GM23338 (cell line): ENCODE data around the gene WDR49. TPM values are rescaled to one million over a fixed set of nuclear protein-coding genes. Genes with fewer than 3 reads are reported as not detected.

Source experiments
- ATAC-seq: fragments of 200-7000 bp; cut with Tn5 transposase; 3 replicates; pipeline ENCODE4 v1.9.1; 2020
- DNase-seq: peaks from one replicate; pipeline ENCODE4 v3.0.0-alpha.2; 2015; ENCODE audit warnings: low spot score
- H2AFZ ChIP-seq: fragments of 200-600 bp; sonication (generic); 2 replicates; pipeline ENCODE4 v1.8.0; 2016; ENCODE audit warnings: antibody characterized with exemption, mild to moderate bottlenecking, moderate library complexity
- H3F3A ChIP-seq: fragments of 200-600 bp; sonication (generic); replicated peaks from 2 replicates; pipeline ENCODE4 v1.8.0; 2017; ENCODE audit warnings: antibody characterized with exemption, mixed run types, low read depth
- H3K27ac ChIP-seq: fragments of 200-600 bp; sonication (generic); 2 replicates; pipeline ENCODE4 v1.6.1; 2016; ENCODE audit warnings: low read depth
- H3K27me3 ChIP-seq: fragments of 200-600 bp; sonication (generic); 2 replicates; pipeline ENCODE4 v1.8.0; 2016; ENCODE audit warnings: mild to moderate bottlenecking, mixed run types, moderate library complexity; ENCODE audit not compliant: insufficient read depth
- H3K36me3 ChIP-seq: fragments of 200-600 bp; sonication (generic); 2 replicates; pipeline ENCODE4 v1.8.0; 2016; ENCODE audit warnings: mild to moderate bottlenecking; ENCODE audit not compliant: insufficient read depth
- H3K4me1 ChIP-seq: fragments of 200-600 bp; sonication (generic); 2 replicates; pipeline ENCODE4 v1.8.0; 2016; ENCODE audit warnings: mild to moderate bottlenecking, moderate library complexity; ENCODE audit not compliant: insufficient read depth
- H3K4me2 ChIP-seq: fragments of 200-600 bp; sonication (generic); 2 replicates; pipeline ENCODE4 v1.7.1; 2017; ENCODE audit warnings: mixed run types
- H3K4me3 ChIP-seq: fragments of 200-600 bp; sonication (generic); 2 replicates; pipeline ENCODE4 v1.6.1; 2016; ENCODE audit warnings: mixed run types
- H3K79me2 ChIP-seq: fragments of 200-600 bp; sonication (generic); replicated peaks from 2 replicates; pipeline ENCODE4 v1.8.0; 2017; ENCODE audit warnings: mild to moderate bottlenecking; ENCODE audit not compliant: insufficient read depth
- H3K9me2 ChIP-seq: fragments of 200-600 bp; sonication (generic); 2 replicates; pipeline ENCODE4 v1.8.0; 2017; ENCODE audit not compliant: insufficient read depth
- H4K20me1 ChIP-seq: fragments of 200-600 bp; sonication (generic); replicated peaks from 2 replicates; pipeline ENCODE4 v1.8.0; 2017; ENCODE audit warnings: mild to moderate bottlenecking; ENCODE audit not compliant: insufficient read depth
- H3K27ac Mint-ChIP-seq: 2 replicates; pipeline ENCODE4 v1.8.0; 2020; ENCODE audit warnings: inconsistent platforms, mild to moderate bottlenecking, moderate library complexity, mixed read lengths
- H3K27me3 Mint-ChIP-seq: 3 replicates; pipeline ENCODE4 v1.8.0; 2022; ENCODE audit warnings: low read depth, mild to moderate bottlenecking, moderate library complexity, mixed read lengths, inconsistent platforms; ENCODE audit not compliant: insufficient read depth, poor library complexity
- H3K36me3 Mint-ChIP-seq: 3 replicates; pipeline ENCODE4 v1.8.0; 2021; ENCODE audit warnings: low read depth, mild to moderate bottlenecking, inconsistent platforms, moderate library complexity, mixed read lengths
- H3K4me1 Mint-ChIP-seq: 3 replicates; pipeline ENCODE4 v1.8.0; 2020; ENCODE audit warnings: mild to moderate bottlenecking, inconsistent platforms, mixed read lengths
- H3K4me3 Mint-ChIP-seq: 3 replicates; pipeline ENCODE4 v1.8.0; 2021; ENCODE audit warnings: moderate library complexity, mild to moderate bottlenecking, inconsistent platforms, mixed read lengths
- H3K9me3 Mint-ChIP-seq: 3 replicates; pipeline ENCODE4 v1.8.0; 2020; ENCODE audit warnings: moderate library complexity, mild to moderate bottlenecking, inconsistent platforms, mixed read lengths
- CREB1 ChIP-seq: fragments of 250-450 bp; sonication (Bioruptor Pico); IDR thresholded peaks from 2 replicates; pipeline ENCODE4 v1.5.0; 2020; ENCODE audit warnings: low read depth, mild to moderate bottlenecking, moderate library complexity
- ETS1 ChIP-seq: IDR thresholded peaks from 2 replicates; pipeline ENCODE4 v1.6.1; 2016; ENCODE audit warnings: antibody characterized with exemption
- EZH2 ChIP-seq: fragments of 200-600 bp; sonication (generic); IDR thresholded peaks from one replicate; pipeline ENCODE4 v1.8.0; 2017; ENCODE audit warnings: antibody characterized with exemption, mild to moderate bottlenecking, low read depth; ENCODE audit not compliant: unreplicated experiment
- EZH2phosphoT487 ChIP-seq: fragments of 200-600 bp; sonication (generic); IDR thresholded peaks from one replicate; pipeline ENCODE4 v1.8.1; 2018; ENCODE audit warnings: antibody characterized with exemption; ENCODE audit not compliant: unreplicated experiment
- NANOG ChIP-seq: IDR thresholded peaks from 2 replicates; pipeline ENCODE4 v1.6.1; 2016; ENCODE audit warnings: antibody characterized with exemption, borderline replicate concordance
- POLR2AphosphoS5 ChIP-seq: IDR thresholded peaks from 2 replicates; pipeline ENCODE4 v1.6.1; 2016; ENCODE audit warnings: antibody characterized with exemption, low read depth
- STAT1 ChIP-seq: IDR thresholded peaks from one replicate; pipeline ENCODE4 v1.6.1; 2016; ENCODE audit warnings: antibody characterized with exemption; ENCODE audit not compliant: unreplicated experiment
- ZNF331 ChIP-seq: fragments of 250-450 bp; sonication (Bioruptor Pico); IDR thresholded peaks from 2 replicates; pipeline ENCODE4 v1.5.0; 2020; ENCODE audit warnings: low read depth, mild to moderate bottlenecking, moderate library complexity
- polyA plus RNA-seq: library from polyadenylated mRNA; unstranded; fragments of >200 nt; fragmentation: Nextera tagmentation; extraction: Ambion mirVana; gene quantifications from 2 replicates; pipeline ENCODE4 v1.2.1, GENCODE V29; 2016
- total RNA-seq: library from RNA; depleted of rRNA; stranded (reverse); fragments of >200 nt; shearing (Covaris generic); gene quantifications from 2 replicates; pipeline ENCODE4 v1.2.3, GENCODE V29; 2014
- TF ChIP-seq, protein P1 (sequence below): IDR thresholded peaks from one replicate; pipeline ENCODE4 v1.6.1; 2018; ENCODE audit warnings: antibody characterized with exemption; ENCODE audit not compliant: unreplicated experiment
- TF ChIP-seq, protein P2 (sequence below): fragments of 250-450 bp; sonication (Bioruptor Pico); IDR thresholded peaks from 2 replicates; pipeline ENCODE4 v1.5.0; 2020; ENCODE audit warnings: mild to moderate bottlenecking, moderate library complexity

Gene WDR49
- total and polyA plus RNA-seq, 2 experiments from 2014 or later: 1.4 to 1.9 TPM

DNA sequence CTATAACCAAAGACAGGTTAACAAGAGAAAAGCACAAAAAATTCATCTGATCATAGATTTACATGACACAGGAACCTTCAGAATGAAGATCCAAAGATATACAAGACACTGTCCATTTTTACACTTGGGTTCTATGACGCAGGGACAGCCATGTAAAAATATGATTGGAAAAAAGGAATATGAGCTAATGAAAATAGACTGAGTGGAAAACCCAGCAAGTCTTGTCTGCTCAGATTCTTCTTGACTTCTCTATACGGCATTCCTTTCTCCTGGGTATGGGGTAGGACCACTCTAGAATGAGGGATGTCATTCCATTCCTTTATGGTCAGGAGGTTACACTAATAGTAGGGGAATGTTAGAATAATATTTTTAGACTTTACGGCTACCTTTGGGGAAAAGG lies 46.9 kb downstream of the WDR49 start:
- H3K27ac ChIP-seq: no peak overlapping the region
- no peak overlapping the region for H3K4me2 ChIP-seq
- H3K36me3 ChIP-seq: no peaks in the 10 kb centered on the region
- no peak overlapping the region for H2AFZ ChIP-seq
- Mint-ChIP-seq H3K27me3 (peaks cover 3% of the 10 kb centered on the region), H3K4me1 (peaks cover 36% of the 10 kb centered on the region), H3K4me3 (no peak overlapping the region), H3K36me3 (no peaks in the 10 kb centered on the region), H3K9me3 (no peaks in the 10 kb centered on the region), H3K27ac (no peak overlapping the region)
- H3K4me3 ChIP-seq: no peak overlapping the region
- no peak for TF ChIP-seq EZH2
- no peak for TF ChIP-seq ETS1
- TF ChIP-seq, protein P1, sequence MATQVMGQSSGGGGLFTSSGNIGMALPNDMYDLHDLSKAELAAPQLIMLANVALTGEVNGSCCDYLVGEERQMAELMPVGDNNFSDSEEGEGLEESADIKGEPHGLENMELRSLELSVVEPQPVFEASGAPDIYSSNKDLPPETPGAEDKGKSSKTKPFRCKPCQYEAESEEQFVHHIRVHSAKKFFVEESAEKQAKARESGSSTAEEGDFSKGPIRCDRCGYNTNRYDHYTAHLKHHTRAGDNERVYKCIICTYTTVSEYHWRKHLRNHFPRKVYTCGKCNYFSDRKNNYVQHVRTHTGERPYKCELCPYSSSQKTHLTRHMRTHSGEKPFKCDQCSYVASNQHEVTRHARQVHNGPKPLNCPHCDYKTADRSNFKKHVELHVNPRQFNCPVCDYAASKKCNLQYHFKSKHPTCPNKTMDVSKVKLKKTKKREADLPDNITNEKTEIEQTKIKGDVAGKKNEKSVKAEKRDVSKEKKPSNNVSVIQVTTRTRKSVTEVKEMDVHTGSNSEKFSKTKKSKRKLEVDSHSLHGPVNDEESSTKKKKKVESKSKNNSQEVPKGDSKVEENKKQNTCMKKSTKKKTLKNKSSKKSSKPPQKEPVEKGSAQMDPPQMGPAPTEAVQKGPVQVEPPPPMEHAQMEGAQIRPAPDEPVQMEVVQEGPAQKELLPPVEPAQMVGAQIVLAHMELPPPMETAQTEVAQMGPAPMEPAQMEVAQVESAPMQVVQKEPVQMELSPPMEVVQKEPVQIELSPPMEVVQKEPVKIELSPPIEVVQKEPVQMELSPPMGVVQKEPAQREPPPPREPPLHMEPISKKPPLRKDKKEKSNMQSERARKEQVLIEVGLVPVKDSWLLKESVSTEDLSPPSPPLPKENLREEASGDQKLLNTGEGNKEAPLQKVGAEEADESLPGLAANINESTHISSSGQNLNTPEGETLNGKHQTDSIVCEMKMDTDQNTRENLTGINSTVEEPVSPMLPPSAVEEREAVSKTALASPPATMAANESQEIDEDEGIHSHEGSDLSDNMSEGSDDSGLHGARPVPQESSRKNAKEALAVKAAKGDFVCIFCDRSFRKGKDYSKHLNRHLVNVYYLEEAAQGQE: no peak
- TF ChIP-seq ZNF331 (CRISPR knock-in tag): no peak
- TF ChIP-seq CREB1 (CRISPR knock-in tag): no peak
- no peak for TF ChIP-seq NANOG
- no peak for TF ChIP-seq STAT1
- no peak for TF ChIP-seq EZH2phosphoT487
- no peak for TF ChIP-seq POLR2AphosphoS5
- TF ChIP-seq, protein P2, sequence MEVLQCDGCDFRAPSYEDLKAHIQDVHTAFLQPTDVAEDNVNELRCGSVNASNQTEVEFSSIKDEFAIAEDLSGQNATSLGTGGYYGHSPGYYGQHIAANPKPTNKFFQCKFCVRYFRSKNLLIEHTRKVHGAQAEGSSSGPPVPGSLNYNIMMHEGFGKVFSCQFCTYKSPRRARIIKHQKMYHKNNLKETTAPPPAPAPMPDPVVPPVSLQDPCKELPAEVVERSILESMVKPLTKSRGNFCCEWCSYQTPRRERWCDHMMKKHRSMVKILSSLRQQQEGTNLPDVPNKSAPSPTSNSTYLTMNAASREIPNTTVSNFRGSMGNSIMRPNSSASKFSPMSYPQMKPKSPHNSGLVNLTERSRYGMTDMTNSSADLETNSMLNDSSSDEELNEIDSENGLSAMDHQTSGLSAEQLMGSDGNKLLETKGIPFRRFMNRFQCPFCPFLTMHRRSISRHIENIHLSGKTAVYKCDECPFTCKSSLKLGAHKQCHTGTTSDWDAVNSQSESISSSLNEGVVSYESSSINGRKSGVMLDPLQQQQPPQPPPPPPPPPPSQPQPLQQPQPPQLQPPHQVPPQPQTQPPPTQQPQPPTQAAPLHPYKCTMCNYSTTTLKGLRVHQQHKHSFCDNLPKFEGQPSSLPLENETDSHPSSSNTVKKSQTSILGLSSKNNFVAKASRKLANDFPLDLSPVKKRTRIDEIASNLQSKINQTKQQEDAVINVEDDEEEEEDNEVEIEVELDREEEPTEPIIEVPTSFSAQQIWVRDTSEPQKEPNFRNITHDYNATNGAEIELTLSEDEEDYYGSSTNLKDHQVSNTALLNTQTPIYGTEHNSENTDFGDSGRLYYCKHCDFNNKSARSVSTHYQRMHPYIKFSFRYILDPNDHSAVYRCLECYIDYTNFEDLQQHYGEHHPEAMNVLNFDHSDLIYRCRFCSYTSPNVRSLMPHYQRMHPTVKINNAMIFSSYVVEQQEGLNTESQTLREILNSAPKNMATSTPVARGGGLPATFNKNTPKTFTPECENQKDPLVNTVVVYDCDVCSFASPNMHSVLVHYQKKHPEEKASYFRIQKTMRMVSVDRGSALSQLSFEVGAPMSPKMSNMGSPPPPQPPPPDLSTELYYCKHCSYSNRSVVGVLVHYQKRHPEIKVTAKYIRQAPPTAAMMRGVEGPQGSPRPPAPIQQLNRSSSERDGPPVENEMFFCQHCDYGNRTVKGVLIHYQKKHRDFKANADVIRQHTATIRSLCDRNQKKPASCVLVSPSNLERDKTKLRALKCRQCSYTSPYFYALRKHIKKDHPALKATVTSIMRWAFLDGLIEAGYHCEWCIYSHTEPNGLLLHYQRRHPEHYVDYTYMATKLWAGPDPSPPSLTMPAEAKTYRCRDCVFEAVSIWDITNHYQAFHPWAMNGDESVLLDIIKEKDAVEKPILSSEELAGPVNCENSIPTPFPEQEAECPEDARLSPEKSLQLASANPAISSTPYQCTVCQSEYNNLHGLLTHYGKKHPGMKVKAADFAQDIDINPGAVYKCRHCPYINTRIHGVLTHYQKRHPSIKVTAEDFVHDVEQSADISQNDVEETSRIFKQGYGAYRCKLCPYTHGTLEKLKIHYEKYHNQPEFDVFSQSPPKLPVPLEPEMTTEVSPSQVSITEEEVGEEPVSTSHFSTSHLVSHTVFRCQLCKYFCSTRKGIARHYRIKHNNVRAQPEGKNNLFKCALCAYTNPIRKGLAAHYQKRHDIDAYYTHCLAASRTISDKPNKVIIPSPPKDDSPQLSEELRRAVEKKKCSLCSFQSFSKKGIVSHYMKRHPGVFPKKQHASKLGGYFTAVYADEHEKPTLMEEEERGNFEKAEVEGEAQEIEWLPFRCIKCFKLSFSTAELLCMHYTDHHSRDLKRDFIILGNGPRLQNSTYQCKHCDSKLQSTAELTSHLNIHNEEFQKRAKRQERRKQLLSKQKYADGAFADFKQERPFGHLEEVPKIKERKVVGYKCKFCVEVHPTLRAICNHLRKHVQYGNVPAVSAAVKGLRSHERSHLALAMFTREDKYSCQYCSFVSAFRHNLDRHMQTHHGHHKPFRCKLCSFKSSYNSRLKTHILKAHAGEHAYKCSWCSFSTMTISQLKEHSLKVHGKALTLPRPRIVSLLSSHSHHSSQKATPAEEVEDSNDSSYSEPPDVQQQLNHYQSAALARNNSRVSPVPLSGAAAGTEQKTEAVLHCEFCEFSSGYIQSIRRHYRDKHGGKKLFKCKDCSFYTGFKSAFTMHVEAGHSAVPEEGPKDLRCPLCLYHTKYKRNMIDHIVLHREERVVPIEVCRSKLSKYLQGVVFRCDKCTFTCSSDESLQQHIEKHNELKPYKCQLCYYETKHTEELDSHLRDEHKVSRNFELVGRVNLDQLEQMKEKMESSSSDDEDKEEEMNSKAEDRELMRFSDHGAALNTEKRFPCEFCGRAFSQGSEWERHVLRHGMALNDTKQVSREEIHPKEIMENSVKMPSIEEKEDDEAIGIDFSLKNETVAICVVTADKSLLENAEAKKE (CRISPR knock-in tag): no peak
- no peaks in the 10 kb centered on the region for H3F3A ChIP-seq
- H3K9me2 ChIP-seq: no peaks in the 10 kb centered on the region
- DNase-seq: no peak
- peaks cover 39% of the 10 kb centered on the region for H3K4me1 ChIP-seq
- no peaks in the 10 kb centered on the region for H3K27me3 ChIP-seq
- H4K20me1 ChIP-seq: no peaks in the 10 kb centered on the region
- ATAC-seq: no peak
- H3K79me2 ChIP-seq: no peaks in the 10 kb centered on the region
